Neural crest cell (in vitro differentiated cells): ENCODE results near the gene PLP1. TPM values are rescaled to one million over a fixed set of nuclear protein-coding genes. Genes with fewer than 3 reads are reported as not detected.

ENCODE experiments used
- DNase-seq: peaks from one replicate; pipeline ENCODE4 v3.0.0; 2021; ENCODE audit warnings: low read depth, mixed read lengths, low spot score
- H3K27ac Mint-ChIP-seq: one replicate; pipeline ENCODE4 v1.8.0; 2021; ENCODE audit warnings: mild to moderate bottlenecking, mixed read lengths; ENCODE audit not compliant: unreplicated experiment
- H3K27me3 Mint-ChIP-seq: 2 replicates; pipeline ENCODE4 v1.8.0; 2021; ENCODE audit warnings: low read depth, mild to moderate bottlenecking, mixed read lengths
- H3K36me3 Mint-ChIP-seq: 2 replicates; pipeline ENCODE4 v1.8.0; 2021; ENCODE audit warnings: low read depth, mild to moderate bottlenecking, mixed read lengths
- H3K4me1 Mint-ChIP-seq: 2 replicates; pipeline ENCODE4 v1.8.0; 2021; ENCODE audit warnings: mixed read lengths
- H3K4me3 Mint-ChIP-seq: one replicate; pipeline ENCODE4 v1.8.0; 2021; ENCODE audit warnings: mild to moderate bottlenecking, mixed read lengths
- H3K9me3 Mint-ChIP-seq: 2 replicates; pipeline ENCODE4 v1.8.0; 2021; ENCODE audit warnings: mixed read lengths
- CTCF ChIP-seq: fragments of 200-600 bp; sonication (generic); conservative IDR thresholded peaks from 2 replicates; pipeline ENCODE4 v1.5.0; 2021; ENCODE audit warnings: antibody characterized with exemption, mild to moderate bottlenecking
- total RNA-seq: library from RNA; stranded (reverse); gene quantifications from 2 replicates; pipeline ENCODE4 v1.2.1, GENCODE V29; 2021

PLP1 gene
- total RNA-seq, 1 donor from 2014 or later: 265 TPM

- no peak overlapping the region for H3K4me3 Mint-ChIP-seq
- peaks cover 25% of the 10 kb centered on the region for H3K4me1 Mint-ChIP-seq
- H3K9me3 Mint-ChIP-seq: no peaks in the 10 kb centered on the region
- DNase-seq: no peak
- TF ChIP-seq CTCF: no peak
- no peaks in the 10 kb centered on the region for H3K36me3 Mint-ChIP-seq
- H3K27me3 Mint-ChIP-seq: peaks cover 3% of the 10 kb centered on the region
- no peak overlapping the region for H3K27ac Mint-ChIP-seq
These were observed 43.6 kb upstream of the PLP1 start for GRCh38 chrX:103733017-103733416.

- no peaks in the 10 kb centered on the region for H3K9me3 Mint-ChIP-seq
- no peaks in the 10 kb centered on the region for H3K36me3 Mint-ChIP-seq
- no peak for TF ChIP-seq CTCF
- H3K4me3 Mint-ChIP-seq: no peak overlapping the region
- no peak overlapping the region for H3K27ac Mint-ChIP-seq
- peaks cover 3% of the 10 kb centered on the region for H3K27me3 Mint-ChIP-seq
- no peak for DNase-seq
- H3K4me1 Mint-ChIP-seq: peaks cover 31% of the 10 kb centered on the region
These were observed 42.4 kb upstream of the PLP1 start for GRCh38 chrX:103734125-103734760.

GRCh38 chrX:103737696-103738095 lies 38.9 kb upstream of the PLP1 start:
- Mint-ChIP-seq H3K4me1 (peaks cover 27% of the 10 kb centered on the region), H3K9me3 (no peaks in the 10 kb centered on the region), H3K27ac (no peak overlapping the region), H3K36me3 (no peaks in the 10 kb centered on the region), H3K4me3 (no peak overlapping the region), H3K27me3 (no peaks in the 10 kb centered on the region)
- TF ChIP-seq CTCF: no peak
- DNase-seq: no peak

- Mint-ChIP-seq H3K4me1 (peaks cover 30% of the 10 kb centered on the region), H3K36me3 (no peaks in the 10 kb centered on the region), H3K9me3 (no peaks in the 10 kb centered on the region), H3K27ac (peak overlapping the region; percentile 63), H3K4me3 (no peak overlapping the region), H3K27me3 (no peaks in the 10 kb centered on the region)
- DNase-seq: no peak
- no peak for TF ChIP-seq CTCF
These were observed 37.2 kb upstream of the PLP1 start for GRCh38 chrX:103739421-103739820.

- Mint-ChIP-seq H3K4me1 (peaks cover 39% of the 10 kb centered on the region), H3K27me3 (no peaks in the 10 kb centered on the region), H3K27ac (no peak overlapping the region), H3K9me3 (no peaks in the 10 kb centered on the region), H3K4me3 (no peak overlapping the region), H3K36me3 (no peaks in the 10 kb centered on the region)
- DNase-seq: no peak
- no peak for TF ChIP-seq CTCF
These were observed 34.8 kb upstream of the PLP1 start for GRCh38 chrX:103741879-103742278.
